GM15510 (cell line): ENCODE results near the gene SEC24D.

Source experiments
- POLR2A ChIP-seq: IDR thresholded peaks from 3 replicates; pipeline ENCODE4 v1.6.1; 2011; ENCODE audit warnings: borderline replicate concordance; ENCODE audit not compliant: insufficient read length; ENCODE audit errors: extremely low read depth

SEC24D gene

DNA sequence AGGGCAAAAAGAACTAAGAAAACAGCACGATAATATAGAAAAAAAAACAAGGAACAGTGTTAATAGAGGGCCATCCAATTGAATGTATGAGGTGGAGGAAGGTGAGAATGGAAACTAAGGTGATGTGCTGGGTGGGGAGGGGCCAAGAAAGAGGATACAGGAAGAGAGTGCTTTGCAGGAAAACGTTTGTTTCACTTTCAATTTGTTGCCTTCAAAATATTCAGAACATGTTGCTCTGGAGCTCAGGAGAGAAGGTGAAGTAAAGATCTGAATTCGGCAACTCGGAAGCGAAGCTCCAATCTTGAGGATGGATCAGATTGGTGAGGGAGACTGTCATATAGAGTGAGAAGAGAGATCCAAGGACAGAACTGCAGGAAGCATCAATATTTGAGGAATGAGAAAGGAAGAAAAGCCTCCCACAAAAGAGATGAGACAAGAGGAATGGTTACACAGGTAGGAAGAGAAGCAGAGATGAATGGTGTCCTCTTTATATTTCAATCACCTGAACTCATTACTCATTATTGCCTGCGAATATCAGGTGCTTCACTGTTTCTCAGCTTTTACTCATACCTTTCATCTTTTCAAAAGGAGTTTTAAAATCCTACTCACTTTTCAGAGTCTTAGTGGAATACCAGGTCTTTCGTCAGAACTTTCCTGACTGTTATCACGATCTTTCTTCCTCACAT lies 14.7 kb upstream of the SEC24D start:
- TF ChIP-seq POLR2A: no peak

DNA sequence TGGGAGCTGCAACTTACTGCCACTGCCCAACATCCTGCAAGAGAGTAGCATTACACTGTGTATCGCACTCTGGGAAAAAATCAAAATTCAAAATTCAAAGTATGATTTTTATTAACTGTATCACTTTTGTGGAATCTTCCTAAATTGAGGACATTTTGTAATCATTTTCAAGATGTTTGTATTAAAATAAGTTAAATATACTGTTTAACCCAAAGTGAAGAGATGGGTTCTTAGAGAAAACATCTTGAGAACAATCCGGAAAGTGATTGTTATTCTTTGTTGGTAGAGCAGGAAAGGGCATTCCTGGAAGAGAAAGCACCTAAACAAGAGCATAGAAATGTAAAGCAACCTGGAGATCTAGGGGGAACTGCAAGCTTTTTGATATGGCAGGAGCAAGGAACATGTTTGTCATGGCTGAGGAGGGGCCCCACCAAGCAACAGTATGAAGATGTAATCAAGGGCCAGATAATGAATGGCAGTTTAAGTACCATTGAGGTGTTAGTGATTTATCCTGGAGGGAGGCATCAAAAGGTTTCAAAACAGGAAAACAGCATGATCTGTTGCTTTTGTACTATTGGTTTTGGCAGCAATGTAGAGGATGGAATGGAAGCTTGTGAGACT lies 14.1 kb upstream of the SEC24D start:
- TF ChIP-seq POLR2A: no peak

DNA sequence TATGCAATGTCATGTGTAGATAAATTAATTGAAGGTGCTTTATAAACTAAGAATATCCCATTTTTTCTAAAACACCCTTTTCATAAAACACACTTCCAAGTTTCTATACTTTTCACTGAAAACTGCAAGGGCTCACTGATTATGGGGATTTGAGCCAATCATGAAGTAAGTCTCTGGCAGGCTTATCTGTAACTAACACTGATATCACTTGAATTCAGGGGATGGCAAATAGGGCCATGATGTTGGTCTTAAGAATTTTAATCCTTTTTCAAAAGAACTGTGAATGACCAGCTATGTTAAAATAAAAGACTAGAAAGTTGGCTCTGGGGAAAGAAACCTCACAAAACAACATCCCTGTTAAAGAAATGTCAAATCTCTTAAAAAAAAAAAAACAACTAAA lies 13.0 kb upstream of the SEC24D start:
- no peak for TF ChIP-seq POLR2A

- no peak for TF ChIP-seq POLR2A
These were observed 12.3 kb upstream of the SEC24D start for GRCh38 chr4:118848242-118848641.

DNA sequence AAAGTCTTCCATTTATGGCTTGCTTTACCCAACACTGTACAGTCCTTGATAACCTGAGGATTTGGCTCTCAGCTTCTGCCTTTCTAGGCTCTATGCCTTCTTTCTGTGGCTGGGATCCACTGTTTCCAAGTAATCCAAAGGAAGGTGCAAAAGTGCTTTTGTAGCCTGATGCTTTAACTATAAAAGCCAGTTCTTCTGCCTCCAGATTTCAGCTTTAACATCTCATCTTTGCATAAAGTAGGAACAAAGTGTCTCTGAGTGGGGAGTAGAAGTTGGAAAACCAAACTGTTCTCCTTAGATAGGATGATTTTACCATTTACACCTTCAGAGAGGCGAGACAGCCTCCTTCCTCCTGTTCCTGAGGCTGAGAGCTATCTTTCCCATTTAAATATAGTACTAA lies 11.1 kb upstream of the SEC24D start:
- no peak for TF ChIP-seq POLR2A

DNA sequence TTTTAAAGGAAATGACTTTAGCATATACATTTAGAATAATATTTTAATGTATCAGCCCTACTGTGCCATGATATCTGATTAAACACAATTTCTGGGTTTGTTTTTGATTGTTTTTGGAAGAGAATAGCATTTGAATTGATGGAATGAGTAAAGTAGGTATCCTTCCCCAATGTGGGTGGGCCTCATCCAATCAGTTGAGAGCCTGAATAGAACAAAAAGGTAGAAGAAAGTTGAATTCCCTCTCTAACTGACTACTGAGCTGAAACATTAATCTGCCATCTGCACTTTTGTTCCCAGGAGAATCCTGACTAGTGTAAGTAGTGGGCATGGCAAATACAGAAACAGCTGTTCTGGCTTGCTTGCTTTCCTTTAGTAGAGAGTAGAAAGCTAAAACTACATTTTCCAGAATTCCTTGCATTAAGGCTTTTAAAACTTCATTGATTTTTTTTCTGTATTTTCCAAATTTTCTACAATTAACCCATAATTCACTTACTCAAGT lies 9.7 kb upstream of the SEC24D start:
- no peak for TF ChIP-seq POLR2A

DNA sequence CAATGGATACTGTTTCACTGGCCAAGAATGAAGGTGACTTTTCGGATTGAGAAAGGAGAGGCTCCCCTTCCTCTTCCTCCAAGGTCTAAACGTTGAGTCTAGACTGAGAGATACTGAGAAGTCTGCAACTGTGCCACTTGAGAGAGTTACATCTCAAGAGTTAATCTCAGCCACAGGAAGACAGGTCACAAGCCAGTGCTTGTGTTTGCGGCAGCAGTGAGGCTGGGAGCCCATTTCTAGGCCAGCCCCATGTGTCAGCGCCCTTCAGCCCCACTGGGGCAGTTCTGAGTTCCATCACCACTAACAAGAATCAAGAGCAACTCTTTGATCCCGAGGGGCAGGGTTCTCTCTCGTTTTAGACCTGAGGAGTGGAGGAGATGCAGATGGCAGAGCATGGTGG lies 7.3 kb upstream of the SEC24D start:
- no peak for TF ChIP-seq POLR2A

DNA sequence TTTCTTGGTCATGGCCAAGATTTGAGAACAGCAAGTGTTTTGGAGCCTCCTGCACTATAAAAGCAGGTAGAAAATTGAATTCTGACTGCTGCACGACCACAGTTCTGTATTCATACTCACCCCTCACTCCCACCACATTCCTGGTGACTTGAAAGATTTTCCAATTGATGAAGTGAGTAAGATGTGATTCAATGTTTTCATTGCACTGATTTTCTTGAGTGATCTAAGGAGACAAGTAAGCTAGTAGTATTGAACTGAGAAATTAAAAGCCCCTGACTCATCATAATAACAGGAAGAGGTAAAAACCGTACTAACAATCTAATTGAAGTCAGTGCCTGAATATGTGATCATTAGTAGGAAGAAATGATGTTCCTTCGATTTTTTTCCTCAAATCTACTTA lies 6.1 kb upstream of the SEC24D start:
- TF ChIP-seq POLR2A: no peak

- no peak for TF ChIP-seq POLR2A
These were observed 3.4 kb upstream of the SEC24D start for GRCh38 chr4:118839221-118839927.

- TF ChIP-seq POLR2A: no peak
These were observed 1.2 kb upstream of the SEC24D start for GRCh38 chr4:118837121-118837507.

- no peak for TF ChIP-seq POLR2A
These were observed 585 bp upstream of the SEC24D start for GRCh38 chr4:118836301-118837120.

DNA sequence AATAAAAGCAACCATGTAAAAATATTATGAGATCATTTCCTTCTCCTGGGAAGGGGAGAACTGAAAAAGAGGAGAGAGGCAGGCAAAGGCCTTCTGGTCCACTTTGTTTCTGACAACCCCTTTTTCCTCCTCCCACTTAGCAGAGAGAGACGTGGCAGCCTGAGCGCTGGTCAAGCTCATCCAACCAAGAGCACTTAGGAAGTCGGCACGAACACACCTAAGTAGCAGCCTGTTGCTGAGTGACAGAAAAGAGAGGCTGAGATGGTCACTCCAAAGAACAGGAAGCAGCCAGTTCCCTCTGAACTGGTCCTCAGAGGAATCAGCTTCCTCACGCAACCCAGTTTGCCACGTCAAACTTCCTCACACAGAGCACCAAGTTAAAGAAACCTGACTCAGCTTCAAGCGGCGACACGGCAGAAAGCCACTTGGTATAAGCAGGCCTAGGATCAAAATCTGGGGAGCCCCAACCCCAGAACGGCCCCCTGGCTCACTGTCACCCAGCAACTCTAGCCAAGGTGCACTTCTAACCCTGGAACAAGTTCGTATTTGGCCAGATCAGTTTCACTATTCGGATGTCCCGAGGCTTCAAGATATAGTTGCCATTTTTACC lies 861 bp downstream of the SEC24D start:
- TF ChIP-seq POLR2A: peak; percentile 45

- no peak for TF ChIP-seq POLR2A
These were observed 1.9 kb downstream of the SEC24D start for GRCh38 chr4:118834070-118834469.

DNA sequence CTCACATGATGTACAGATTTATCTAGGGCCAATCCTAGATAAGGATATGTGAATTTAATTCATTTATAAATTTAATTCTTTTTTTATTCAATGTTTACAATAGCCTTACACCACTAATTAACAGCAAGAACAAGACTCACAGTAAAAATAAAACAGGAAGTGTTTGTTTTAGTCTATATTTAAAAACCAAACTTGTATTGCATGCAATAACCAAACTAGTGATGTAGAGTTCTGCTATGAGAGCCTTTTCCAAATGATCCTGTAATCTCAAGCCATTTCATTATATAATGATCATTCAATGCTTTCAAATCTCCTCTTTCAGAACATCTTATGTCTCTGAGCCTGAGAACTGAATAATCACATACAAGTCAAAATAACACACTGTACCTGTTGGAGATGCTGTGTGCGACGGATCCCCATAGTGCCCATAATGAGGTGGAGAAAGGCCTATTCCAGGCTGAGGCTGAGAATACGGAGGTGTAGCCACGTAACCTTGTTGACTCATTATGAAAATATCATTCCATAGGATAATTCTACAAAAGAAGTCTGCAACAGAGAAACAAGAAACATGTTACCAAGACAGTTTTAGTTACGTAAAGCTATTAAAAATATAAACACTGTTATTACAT lies 2.6 kb downstream of the SEC24D start:
- no peak for TF ChIP-seq POLR2A
